K562 (cell line): ENCODE results near the gene ATF6B. TPM values are rescaled to one million over a fixed set of nuclear protein-coding genes. Genes with fewer than 3 reads are reported as not detected.

ENCODE experiments used
- ATF1 ChIP-seq, 2 experiments: fragments of 450-650 bp in 1 of 2; IDR thresholded peaks; 2 replicates each; pipeline ENCODE4 v1.6.1; 2016; ENCODE audit warnings: missing compliant biosample characterization in 1 of 2, missing genetic modification characterization in 1 of 2
- CAMTA2 ChIP-seq: fragments of 250-450 bp; sonication (Bioruptor Pico); conservative IDR thresholded peaks from 2 replicates; pipeline ENCODE4 v1.5.1; 2022
- CXXC5 ChIP-seq: fragments of 250-450 bp; sonication (Bioruptor Pico); IDR thresholded peaks from 2 replicates; pipeline ENCODE4 v1.8.0; 2022; ENCODE audit warnings: inconsistent platforms, mild to moderate bottlenecking, moderate library complexity
- ETV6 ChIP-seq, 3 experiments: fragments of 150-350 bp in 1 of 3; sonication (generic) in 1 of 3; formaldehyde crosslinking in 1 of 3; IDR thresholded peaks; 2 replicates each; pipeline versions ENCODE4 v1.6.1 to v1.8.0; 2014 to 2022; ENCODE audit warnings: borderline replicate concordance in 2 of 3, low read depth in 2 of 3, antibody characterized with exemption in 1 of 3, low read length in 1 of 3, mild to moderate bottlenecking in 1 of 3, missing genetic modification reagents in 1 of 3
- FOS ChIP-seq: IDR thresholded peaks from 3 replicates; pipeline ENCODE4 v1.6.1; 2011; ENCODE audit not compliant: insufficient read length; ENCODE audit errors: extremely low read depth
- HDAC2 ChIP-seq: fragments of 450-650 bp; IDR thresholded peaks from 2 replicates; pipeline ENCODE4 v1.6.1; 2016; ENCODE audit warnings: mild to moderate bottlenecking
- HMGN3 ChIP-seq: IDR thresholded peaks from 2 replicates; pipeline ENCODE4 v1.6.1; 2011; ENCODE audit warnings: borderline replicate concordance, low read depth, mild to moderate bottlenecking, mixed read lengths, low read length; ENCODE audit not compliant: insufficient read length; ENCODE audit errors: extremely low read depth
- KLF10 ChIP-seq: fragments of 250-450 bp; sonication (Bioruptor Pico); IDR thresholded peaks from 2 replicates; pipeline ENCODE4 v1.6.1; 2021; ENCODE audit warnings: matching md5 sums
- RB1 ChIP-seq: fragments of 450-650 bp; IDR thresholded peaks from 2 replicates; pipeline ENCODE4 v1.6.1; 2017; ENCODE audit warnings: low read depth, mild to moderate bottlenecking
- SMARCE1 ChIP-seq: fragments of 450-650 bp; IDR thresholded peaks from 2 replicates; pipeline ENCODE4 v1.7.1; 2016; ENCODE audit warnings: mild to moderate bottlenecking
- SP2 ChIP-seq: IDR thresholded peaks from 2 replicates; pipeline ENCODE4 v1.6.1; 2011; ENCODE audit warnings: mild to moderate bottlenecking, low read depth, low read length, moderate library complexity; ENCODE audit not compliant: poor library complexity, severe bottlenecking; ENCODE audit errors: extremely low read depth
- TAF1 ChIP-seq: IDR thresholded peaks from 2 replicates; pipeline ENCODE4 v1.6.1; 2011; ENCODE audit warnings: mild to moderate bottlenecking, low read length, moderate library complexity; ENCODE audit not compliant: insufficient read depth, control insufficient read depth, severe bottlenecking; ENCODE audit errors: extremely low read depth
- ZNF354B ChIP-seq: fragments of 250-450 bp; sonication (Bioruptor Pico); IDR thresholded peaks from 2 replicates; pipeline ENCODE4 v1.4.0; 2020
- polyA plus RNA-seq, 8 experiments: library from polyadenylated mRNA; depleted of rRNA in 4 of 8; stranded (reverse) in 5 of 8; unstranded in 3 of 8; fragments of >200 nt; fragmentation: Nextera tagmentation in 2 of 8; fragmentation: Illumina TruSeq in 1 of 8; extraction: Ambion mirVana in 2 of 8; extraction: Trizol in 1 of 8; gene quantifications; 2 replicates each; pipeline versions ENCODE4 v1.2.1 to v1.2.3, GENCODE V29; 2011 to 2014; ENCODE audit warnings: inconsistent platforms in 1 of 8, missing spikeins in 1 of 8
- total RNA-seq, 7 experiments: library from RNA; depleted of rRNA in 6 of 7; stranded (reverse); fragments of >200 nt in 6 of 7; fragmentation: Illumina TruSeq in 2 of 7; extraction: Trizol in 2 of 7; gene quantifications; 2 replicates each; pipeline versions ENCODE4 v1.2.1 to v1.2.3, GENCODE V29; 2011 to 2021; ENCODE audit warnings: low replicate concordance in 1 of 7
- TF ChIP-seq, protein P1 (sequence below): fragments of 250-450 bp; sonication (Bioruptor Pico); IDR thresholded peaks from 2 replicates; pipeline ENCODE4 v1.6.1; 2021; ENCODE audit warnings: mild to moderate bottlenecking
- TF ChIP-seq, protein P2 (sequence below): sonication (generic); formaldehyde crosslinking; IDR thresholded peaks from 2 replicates; pipeline ENCODE4 v1.8.1; 2022; ENCODE audit warnings: missing genetic modification reagents
- TF ChIP-seq, protein P3 (sequence below): fragments of 450-650 bp; IDR thresholded peaks from 2 replicates; pipeline ENCODE4 v1.6.1; 2017; ENCODE audit warnings: antibody characterized with exemption, mild to moderate bottlenecking

The ATF6B gene
- total and polyA plus RNA-seq, 9 of the 15 experiments (the other 6 are each of a cell fraction or from before 2014, with no cell fraction given), result 20.7 to 131 (median 31.7) TPM

- peak; percentile 76 for TF ChIP-seq FOS
- TF ChIP-seq RB1, result peak; percentile 65; the same call in 1 of the 2 replicates
- peak; percentile 54 for TF ChIP-seq TAF1
- no peak for TF ChIP-seq ZNF354B (CRISPR knock-in tag)
- TF ChIP-seq ETV6 (IDR thresholded peaks at IDR 0.05; ENCODE audit: borderline replicate concordance in 1 of 2, low read depth in 2 of 2, low read length in 1 of 2), result no peak
- no peak for TF ChIP-seq ETV6 (CRISPR knock-in tag; IDR thresholded peaks at IDR 0.05; ENCODE audit: borderline replicate concordance)
- peak; percentile 86 for TF ChIP-seq SP2
- no peak for TF ChIP-seq KLF10
- TF ChIP-seq HMGN3, result peak; percentile 60
- TF ChIP-seq, protein P1, sequence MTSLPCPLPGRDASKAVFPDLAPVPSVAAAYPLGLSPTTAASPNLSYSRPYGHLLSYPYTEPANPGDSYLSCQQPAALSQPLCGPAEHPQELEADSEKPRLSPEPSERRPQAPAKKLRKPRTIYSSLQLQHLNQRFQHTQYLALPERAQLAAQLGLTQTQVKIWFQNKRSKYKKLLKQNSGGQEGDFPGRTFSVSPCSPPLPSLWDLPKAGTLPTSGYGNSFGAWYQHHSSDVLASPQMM (CRISPR knock-in tag), result 0 out of 2 replicates have a peak, but pooled peaks have one; percentile 54
- TF ChIP-seq HDAC2, result no peak
- TF ChIP-seq CXXC5 (CRISPR knock-in tag), result peak; percentile 50; the same call in 1 of the 2 replicates
- TF ChIP-seq ATF1 (CRISPR knock-in tag; IDR thresholded peaks at IDR 0.05), result no peak
- peak; percentile 47 for TF ChIP-seq ATF1 (tag; IDR thresholded peaks at IDR 0.05)
- TF ChIP-seq CAMTA2 (CRISPR knock-in tag), result no peak
- TF ChIP-seq, protein P2, sequence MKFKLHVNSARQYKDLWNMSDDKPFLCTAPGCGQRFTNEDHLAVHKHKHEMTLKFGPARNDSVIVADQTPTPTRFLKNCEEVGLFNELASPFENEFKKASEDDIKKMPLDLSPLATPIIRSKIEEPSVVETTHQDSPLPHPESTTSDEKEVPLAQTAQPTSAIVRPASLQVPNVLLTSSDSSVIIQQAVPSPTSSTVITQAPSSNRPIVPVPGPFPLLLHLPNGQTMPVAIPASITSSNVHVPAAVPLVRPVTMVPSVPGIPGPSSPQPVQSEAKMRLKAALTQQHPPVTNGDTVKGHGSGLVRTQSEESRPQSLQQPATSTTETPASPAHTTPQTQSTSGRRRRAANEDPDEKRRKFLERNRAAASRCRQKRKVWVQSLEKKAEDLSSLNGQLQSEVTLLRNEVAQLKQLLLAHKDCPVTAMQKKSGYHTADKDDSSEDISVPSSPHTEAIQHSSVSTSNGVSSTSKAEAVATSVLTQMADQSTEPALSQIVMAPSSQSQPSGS, result no peak
- TF ChIP-seq SMARCE1, result peak; percentile 55; the same call in 1 of the 2 replicates
- TF ChIP-seq, protein P3, sequence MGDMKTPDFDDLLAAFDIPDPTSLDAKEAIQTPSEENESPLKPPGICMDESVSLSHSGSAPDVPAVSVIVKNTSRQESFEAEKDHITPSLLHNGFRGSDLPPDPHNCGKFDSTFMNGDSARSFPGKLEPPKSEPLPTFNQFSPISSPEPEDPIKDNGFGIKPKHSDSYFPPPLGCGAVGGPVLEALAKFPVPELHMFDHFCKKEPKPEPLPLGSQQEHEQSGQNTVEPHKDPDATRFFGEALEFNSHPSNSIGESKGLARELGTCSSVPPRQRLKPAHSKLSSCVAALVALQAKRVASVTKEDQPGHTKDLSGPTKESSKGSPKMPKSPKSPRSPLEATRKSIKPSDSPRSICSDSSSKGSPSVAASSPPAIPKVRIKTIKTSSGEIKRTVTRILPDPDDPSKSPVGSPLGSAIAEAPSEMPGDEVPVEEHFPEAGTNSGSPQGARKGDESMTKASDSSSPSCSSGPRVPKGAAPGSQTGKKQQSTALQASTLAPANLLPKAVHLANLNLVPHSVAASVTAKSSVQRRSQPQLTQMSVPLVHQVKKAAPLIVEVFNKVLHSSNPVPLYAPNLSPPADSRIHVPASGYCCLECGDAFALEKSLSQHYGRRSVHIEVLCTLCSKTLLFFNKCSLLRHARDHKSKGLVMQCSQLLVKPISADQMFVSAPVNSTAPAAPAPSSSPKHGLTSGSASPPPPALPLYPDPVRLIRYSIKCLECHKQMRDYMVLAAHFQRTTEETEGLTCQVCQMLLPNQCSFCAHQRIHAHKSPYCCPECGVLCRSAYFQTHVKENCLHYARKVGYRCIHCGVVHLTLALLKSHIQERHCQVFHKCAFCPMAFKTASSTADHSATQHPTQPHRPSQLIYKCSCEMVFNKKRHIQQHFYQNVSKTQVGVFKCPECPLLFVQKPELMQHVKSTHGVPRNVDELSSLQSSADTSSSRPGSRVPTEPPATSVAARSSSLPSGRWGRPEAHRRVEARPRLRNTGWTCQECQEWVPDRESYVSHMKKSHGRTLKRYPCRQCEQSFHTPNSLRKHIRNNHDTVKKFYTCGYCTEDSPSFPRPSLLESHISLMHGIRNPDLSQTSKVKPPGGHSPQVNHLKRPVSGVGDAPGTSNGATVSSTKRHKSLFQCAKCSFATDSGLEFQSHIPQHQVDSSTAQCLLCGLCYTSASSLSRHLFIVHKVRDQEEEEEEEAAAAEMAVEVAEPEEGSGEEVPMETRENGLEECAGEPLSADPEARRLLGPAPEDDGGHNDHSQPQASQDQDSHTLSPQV, result no peak
Observed at GRCh38 chr6:32175711-32176475, 47.8 kb upstream of the ATF6B start, which contains the start of gene AGPAT1 (continued).
